OCI-LY3 (cell line): Measurements from ENCODE around the gene NAB2.

Experiments used
- H2AFZ ChIP-seq: fragments of 200-600, 300-600 bp; shearing (Covaris generic); 2 replicates; pipeline ENCODE4 v1.6.0; 2014; ENCODE audit warnings: antibody characterized with exemption, low read depth, low read length
- H3K27ac ChIP-seq: fragments of 200-600, 300-600 bp; sonication (generic); 2 replicates; pipeline ENCODE4 v1.5.1; 2014; ENCODE audit warnings: mild to moderate bottlenecking, low read length, moderate library complexity, mixed read lengths
- H3K27me3 ChIP-seq: fragments of 200-600, 300-600 bp; sonication (generic); 2 replicates; pipeline ENCODE4 v1.6.1; 2014; ENCODE audit warnings: low read depth, low read length, mixed read lengths
- H3K36me3 ChIP-seq: fragments of 200-600, 300-600 bp; sonication (generic); replicated peaks from 2 replicates; pipeline ENCODE3; 2014; ENCODE audit warnings: low read depth, low read length, mixed read lengths
- H3K4me1 ChIP-seq: fragments of 300-600, 200-600 bp; sonication (generic); 2 replicates; pipeline ENCODE4 v1.6.1; 2014; ENCODE audit warnings: low read length, mixed read lengths
- H3K4me2 ChIP-seq: fragments of 200-600, 300-600 bp; sonication (generic); 2 replicates; pipeline ENCODE4 v1.6.1; 2014; ENCODE audit warnings: low read length, mixed read lengths
- H3K4me3 ChIP-seq: fragments of 300-600, 200-600 bp; sonication (generic); 2 replicates; pipeline ENCODE4 v1.5.1; 2014; ENCODE audit warnings: antibody characterized with exemption, mild to moderate bottlenecking, low read length, moderate library complexity
- H3K79me2 ChIP-seq: fragments of 300-600, 200-600 bp; shearing (Covaris generic); 2 replicates; pipeline ENCODE4 v1.6.1; 2014; ENCODE audit warnings: mild to moderate bottlenecking, low read length, mixed read lengths
- H3K9ac ChIP-seq: fragments of 300-600, 200-600 bp; shearing (Covaris generic); 2 replicates; pipeline ENCODE4 v1.6.0; 2014; ENCODE audit warnings: mild to moderate bottlenecking, low read length, moderate library complexity
- H3K9me3 ChIP-seq: fragments of 200-600, 300-600 bp; shearing (Covaris generic); 2 replicates; pipeline ENCODE4 v1.6.1; 2014; ENCODE audit warnings: low read length, mixed read lengths; ENCODE audit not compliant: insufficient read depth
- H4K20me1 ChIP-seq: fragments of 200-600, 300-600 bp; sonication (generic); 2 replicates; pipeline ENCODE4 v1.6.1; 2016; ENCODE audit warnings: low read length, mixed read lengths; ENCODE audit not compliant: insufficient read depth
- EZH2phosphoT487 ChIP-seq: fragments of 200-600 bp; shearing (Covaris generic); IDR thresholded peaks from 2 replicates; pipeline ENCODE4 v1.6.1; 2018; ENCODE audit warnings: antibody characterized with exemption, mixed run types, low read depth
- TF ChIP-seq, protein P1 (sequence below): fragments of 200-600, 300-600 bp; sonication (generic); IDR thresholded peaks from 2 replicates; pipeline ENCODE4 v1.5.1; 2014; ENCODE audit warnings: antibody characterized with exemption, low read length, low read depth

The NAB2 gene

DNA sequence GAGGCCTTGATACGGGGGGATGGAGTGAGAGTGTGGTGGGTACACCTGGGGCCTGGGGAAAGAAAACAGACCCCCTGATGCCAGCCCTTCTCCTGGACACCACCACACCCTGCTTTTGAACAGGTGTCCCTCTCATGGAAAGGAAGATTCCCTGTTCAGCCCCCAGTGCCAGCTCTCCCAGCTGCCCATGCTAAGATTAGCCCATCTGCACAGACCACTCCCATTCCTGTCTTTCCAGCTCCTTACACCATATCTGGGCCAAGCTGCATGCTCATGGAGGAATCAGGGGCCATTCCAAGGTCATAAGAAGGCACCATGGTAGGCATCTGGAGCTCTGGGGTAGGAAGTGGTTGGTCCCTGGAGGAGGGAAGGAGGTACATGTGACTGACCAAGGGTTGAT lies 9.6 kb downstream of the NAB2 start:
- Histone ChIP-seq H3K27me3 (no peaks in the 10 kb centered on the region), H3K36me3 (peaks cover 57% of the 10 kb centered on the region), H2AFZ (no peak overlapping the region), H3K4me3 (no peak overlapping the region), H3K9me3 (no peaks in the 10 kb centered on the region), H3K4me1 (peaks cover 16% of the 10 kb centered on the region), H3K4me2 (no peak overlapping the region), H4K20me1 (peaks cover 21% of the 10 kb centered on the region), H3K9ac (no peak overlapping the region), H3K79me2 (no peaks in the 10 kb centered on the region), H3K27ac (no peak overlapping the region)
- TF ChIP-seq, protein P1, sequence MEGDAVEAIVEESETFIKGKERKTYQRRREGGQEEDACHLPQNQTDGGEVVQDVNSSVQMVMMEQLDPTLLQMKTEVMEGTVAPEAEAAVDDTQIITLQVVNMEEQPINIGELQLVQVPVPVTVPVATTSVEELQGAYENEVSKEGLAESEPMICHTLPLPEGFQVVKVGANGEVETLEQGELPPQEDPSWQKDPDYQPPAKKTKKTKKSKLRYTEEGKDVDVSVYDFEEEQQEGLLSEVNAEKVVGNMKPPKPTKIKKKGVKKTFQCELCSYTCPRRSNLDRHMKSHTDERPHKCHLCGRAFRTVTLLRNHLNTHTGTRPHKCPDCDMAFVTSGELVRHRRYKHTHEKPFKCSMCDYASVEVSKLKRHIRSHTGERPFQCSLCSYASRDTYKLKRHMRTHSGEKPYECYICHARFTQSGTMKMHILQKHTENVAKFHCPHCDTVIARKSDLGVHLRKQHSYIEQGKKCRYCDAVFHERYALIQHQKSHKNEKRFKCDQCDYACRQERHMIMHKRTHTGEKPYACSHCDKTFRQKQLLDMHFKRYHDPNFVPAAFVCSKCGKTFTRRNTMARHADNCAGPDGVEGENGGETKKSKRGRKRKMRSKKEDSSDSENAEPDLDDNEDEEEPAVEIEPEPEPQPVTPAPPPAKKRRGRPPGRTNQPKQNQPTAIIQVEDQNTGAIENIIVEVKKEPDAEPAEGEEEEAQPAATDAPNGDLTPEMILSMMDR: no peak
- TF ChIP-seq EZH2phosphoT487: no peak

DNA sequence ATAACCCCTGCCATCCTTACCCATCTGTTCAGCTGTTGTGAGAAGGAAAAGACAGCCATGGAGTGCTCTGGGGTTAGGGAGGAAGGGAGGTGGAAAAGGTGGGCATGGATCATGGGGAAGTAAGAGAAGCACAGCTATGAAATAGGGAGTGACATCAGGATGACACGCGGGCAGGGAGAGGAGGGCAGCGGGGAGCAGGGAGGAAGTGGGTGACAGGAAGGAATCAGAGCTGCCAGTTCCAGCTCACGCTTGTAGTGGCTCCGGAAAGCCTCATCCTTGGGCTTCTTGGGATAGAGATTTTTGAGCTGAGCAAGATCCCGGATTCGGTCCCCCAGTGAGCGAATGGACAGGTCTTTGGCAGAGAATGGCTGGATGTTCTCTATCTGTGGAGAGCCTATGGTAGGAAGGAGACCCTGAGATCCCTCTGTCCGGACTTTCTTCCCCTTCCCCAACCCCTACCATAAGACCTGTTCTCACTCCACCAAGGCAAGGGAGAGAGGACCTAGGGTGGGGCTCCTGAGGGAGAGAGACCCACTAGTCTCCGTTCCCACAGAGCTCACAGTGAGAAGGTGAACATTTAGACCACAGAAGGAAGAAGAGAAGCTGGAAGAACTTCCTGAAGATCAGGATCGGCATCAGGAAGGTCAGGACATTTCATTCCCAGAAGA lies 10.3 kb downstream of the NAB2 start:
- Histone ChIP-seq H3K4me3 (no peak overlapping the region), H3K4me2 (no peak overlapping the region), H3K9ac (no peak overlapping the region), H4K20me1 (peaks cover 21% of the 10 kb centered on the region), H2AFZ (no peak overlapping the region), H3K9me3 (no peaks in the 10 kb centered on the region), H3K27ac (no peak overlapping the region), H3K79me2 (no peaks in the 10 kb centered on the region), H3K36me3 (peaks cover 63% of the 10 kb centered on the region), H3K4me1 (peaks cover 10% of the 10 kb centered on the region), H3K27me3 (no peaks in the 10 kb centered on the region)
- no peak for TF ChIP-seq EZH2phosphoT487
- TF ChIP-seq, protein P1: no peak

DNA sequence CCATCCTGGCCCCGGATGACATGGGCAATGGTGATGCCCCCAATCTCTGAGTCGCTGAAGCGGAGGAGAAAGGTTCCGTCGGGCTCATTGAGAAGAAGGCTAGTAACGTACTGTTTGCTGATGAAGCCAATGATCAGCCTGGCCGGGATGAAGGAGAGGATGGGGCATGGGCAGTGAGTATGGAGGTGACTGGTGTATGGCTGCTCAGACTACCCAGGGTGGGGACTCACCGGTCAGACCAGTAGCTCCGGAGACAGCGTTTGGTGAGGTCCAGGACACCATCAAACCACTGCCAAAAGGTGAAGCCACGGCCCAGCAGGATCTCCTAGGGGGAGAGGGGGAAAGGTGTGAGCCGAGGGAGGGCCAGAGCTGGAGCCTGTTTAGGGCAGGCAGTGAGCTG lies 10.9 kb downstream of the NAB2 start:
- H3K4me2 ChIP-seq: no peak overlapping the region
- H3K36me3 ChIP-seq: peaks cover 68% of the 10 kb centered on the region
- H3K9me3 ChIP-seq: no peaks in the 10 kb centered on the region
- H2AFZ ChIP-seq: no peak overlapping the region
- no peak overlapping the region for H3K27ac ChIP-seq
- H3K4me1 ChIP-seq: peaks cover 4% of the 10 kb centered on the region; the same call in 1 of the 2 replicates
- no peaks in the 10 kb centered on the region for H3K27me3 ChIP-seq
- no peak overlapping the region for H3K9ac ChIP-seq
- peaks cover 18% of the 10 kb centered on the region for H4K20me1 ChIP-seq
- H3K79me2 ChIP-seq: no peaks in the 10 kb centered on the region
- TF ChIP-seq, protein P1: no peak
- no peak overlapping the region for H3K4me3 ChIP-seq

DNA sequence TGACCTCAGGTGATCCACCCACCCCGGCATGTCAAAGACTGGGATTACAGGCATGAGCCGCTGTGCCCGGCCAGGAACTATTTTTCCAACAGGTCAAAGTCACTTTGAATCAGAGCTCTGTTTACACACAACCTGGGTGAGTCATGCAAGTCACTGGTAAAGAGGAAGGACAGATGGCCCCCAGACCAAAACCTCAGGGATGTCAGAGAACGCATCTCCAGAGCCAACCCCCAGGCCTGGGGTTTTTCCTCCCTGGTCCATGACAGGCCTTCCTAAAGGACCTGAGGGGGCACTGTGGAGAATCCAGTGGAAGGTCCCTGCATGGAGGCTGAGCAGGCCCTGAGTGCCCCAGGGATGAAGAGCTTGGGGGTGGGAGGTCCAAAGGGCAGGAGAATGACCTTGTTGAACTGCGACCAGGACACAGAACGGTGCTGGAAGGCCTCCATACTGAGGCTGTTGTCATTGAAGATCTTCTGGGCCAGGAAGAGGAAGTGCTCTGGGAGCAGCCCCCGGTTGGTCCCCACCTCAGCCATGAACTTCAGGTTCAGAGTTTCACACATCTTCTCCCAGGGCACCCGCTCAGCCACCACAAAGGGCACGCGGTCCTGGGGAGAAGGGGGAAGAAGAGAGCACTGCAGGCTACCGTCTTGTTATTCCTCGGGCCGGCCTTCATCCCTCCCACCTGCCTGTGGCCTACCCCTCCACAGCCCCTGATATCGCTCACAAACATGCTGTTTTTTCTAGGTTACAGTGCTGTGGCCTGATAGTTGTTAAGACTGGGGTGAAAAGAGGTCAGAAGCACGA lies 13.2 kb downstream of the NAB2 start:
- Histone ChIP-seq H3K4me3 (no peak overlapping the region), H2AFZ (no peak overlapping the region), H3K9ac (no peak overlapping the region), H4K20me1 (peaks cover 14% of the 10 kb centered on the region), H3K4me2 (no peak overlapping the region), H3K36me3 (peaks cover 77% of the 10 kb centered on the region), H3K79me2 (peaks cover 10% of the 10 kb centered on the region), H3K27me3 (no peaks in the 10 kb centered on the region), H3K4me1 (no peaks in the 10 kb centered on the region), H3K27ac (no peak overlapping the region), H3K9me3 (no peaks in the 10 kb centered on the region)
- TF ChIP-seq EZH2phosphoT487: no peak
- TF ChIP-seq, protein P1: no peak
